ENCODE results near the gene GABBR2. TPM values are rescaled to one million over a fixed set of nuclear protein-coding genes. Genes with fewer than 3 reads are reported as not detected.

The GABBR2 gene
- total RNA-seq, 1 experiment from 2014 or later = not detected

DNA sequence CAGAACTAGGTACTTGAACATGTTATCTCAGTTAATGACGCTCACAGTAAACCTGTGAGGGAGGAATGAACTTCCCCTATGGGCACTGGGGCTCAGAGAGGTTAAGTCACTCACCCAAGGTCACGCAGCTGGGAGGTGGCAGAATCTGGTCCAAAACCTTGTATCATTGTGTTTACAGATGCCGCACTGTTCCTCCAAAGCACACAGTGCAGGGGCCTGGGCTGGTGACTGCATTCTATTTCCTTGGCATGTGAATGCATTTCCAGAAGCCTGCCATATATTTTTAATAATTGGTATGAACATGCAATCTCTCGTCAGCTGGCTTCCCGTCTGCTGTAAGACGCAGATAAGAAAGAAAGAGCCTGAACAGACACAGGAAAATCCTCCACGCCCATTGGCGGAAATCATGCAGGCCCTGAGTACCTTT is 376.3 kb downstream of the GABBR2 start:
- POLR2A ChIA-PET (ENCODE audit: low non-redundant PET) = no interaction called here

GRCh38 chr9:98331536-98332259 is 377.0 kb downstream of the GABBR2 start:
- TF ChIP-seq CTCF (conservative IDR thresholded peaks at IDR 0.05; ENCODE audit: low read depth, low read length) (no peak), EZH2 (IDR thresholded peaks at IDR 0.05; ENCODE audit: borderline replicate concordance, low read depth, low read length, poor library complexity, severe bottlenecking) (no peak)
- no peaks in the 10 kb centered on the region for H3K36me3 ChIP-seq (ENCODE audit: insufficient read depth, low read length, poor library complexity, severe bottlenecking)
- POLR2A ChIA-PET (ENCODE audit: low non-redundant PET) = no interaction called here
- peaks cover 18% of the 10 kb centered on the region for H3K27me3 ChIP-seq (replicated peaks; ENCODE audit: insufficient read depth, low read depth, low read length, poor library complexity)
- H3K4me1 ChIP-seq (ENCODE audit: insufficient read depth, low read length, poor library complexity, severe bottlenecking) = no peaks in the 10 kb centered on the region
- intact Hi-C loops (cut with micrococcal nuclease; ENCODE audit: unreplicated experiment) = no loop called here
- CTCF ChIA-PET = no interaction called here
- BruUV-seq (replicated peaks) = no TSS peak
- H3K27ac ChIP-seq (ENCODE audit: low read depth, low read length, poor library complexity, severe bottlenecking) = no peak overlapping the region
- no peak overlapping the region for H3K4me3 ChIP-seq (ENCODE audit: low read depth, low read length, poor library complexity, severe bottlenecking)
- no peaks in the 10 kb centered on the region for H3K9me3 ChIP-seq (ENCODE audit: low read depth, low read length, poor library complexity, severe bottlenecking)
- DNase-seq (ENCODE audit: low spot score) = no peak

More for the DNA sequence above, 376.3 kb downstream of the GABBR2 start:
- CTCF ChIA-PET = no interaction called here
- DNase-seq (ENCODE audit: low spot score) = no peak
- H3K9me3 ChIP-seq (ENCODE audit: low read depth, low read length, poor library complexity, severe bottlenecking) = no peaks in the 10 kb centered on the region
- peaks cover 18% of the 10 kb centered on the region for H3K27me3 ChIP-seq (replicated peaks; ENCODE audit: insufficient read depth, low read depth, low read length, poor library complexity)
- H3K36me3 ChIP-seq (ENCODE audit: insufficient read depth, low read length, poor library complexity, severe bottlenecking) = no peaks in the 10 kb centered on the region
- no peak overlapping the region for H3K27ac ChIP-seq (ENCODE audit: low read depth, low read length, poor library complexity, severe bottlenecking)
- no peaks in the 10 kb centered on the region for H3K4me1 ChIP-seq (ENCODE audit: insufficient read depth, low read length, poor library complexity, severe bottlenecking)
- H3K4me3 ChIP-seq (ENCODE audit: low read depth, low read length, poor library complexity, severe bottlenecking) = no peak overlapping the region
- TF ChIP-seq CTCF (conservative IDR thresholded peaks at IDR 0.05; ENCODE audit: low read depth, low read length) = no peak
- no peak for TF ChIP-seq EZH2 (IDR thresholded peaks at IDR 0.05; ENCODE audit: borderline replicate concordance, low read depth, low read length, poor library complexity, severe bottlenecking)
- intact Hi-C loops (cut with micrococcal nuclease; ENCODE audit: unreplicated experiment) = no loop called here
- BruUV-seq (replicated peaks) = no TSS peak

DNA sequence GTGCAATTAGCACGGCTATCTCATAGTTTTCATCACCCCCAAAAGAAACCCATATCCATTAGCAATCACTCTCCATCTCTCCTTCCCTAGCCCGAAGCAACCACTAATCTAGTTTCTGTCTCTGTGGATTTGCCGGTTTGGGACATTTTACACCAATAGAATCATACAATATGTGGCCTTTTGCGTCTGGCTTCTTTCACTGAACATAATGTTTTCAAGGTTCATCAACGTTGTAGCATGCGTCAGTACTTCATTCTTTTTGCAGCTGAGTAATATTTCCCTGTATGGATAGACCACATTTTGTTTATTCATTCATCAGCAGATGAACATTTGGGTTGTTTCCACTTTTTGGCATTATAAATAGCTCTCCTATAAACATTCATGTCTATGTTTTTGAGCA is 377.9 kb downstream of the GABBR2 start:
- intact Hi-C loops (cut with micrococcal nuclease; ENCODE audit: unreplicated experiment) = no loop called here
- ChIA-PET CTCF (no interaction called here), POLR2A (ENCODE audit: low non-redundant PET) (no interaction called here)
- no peak for TF ChIP-seq CTCF (conservative IDR thresholded peaks at IDR 0.05; ENCODE audit: low read depth, low read length)
- TF ChIP-seq EZH2 (IDR thresholded peaks at IDR 0.05; ENCODE audit: borderline replicate concordance, low read depth, low read length, poor library complexity, severe bottlenecking) = no peak
- Histone ChIP-seq H3K4me3 (ENCODE audit: low read depth, low read length, poor library complexity, severe bottlenecking) (no peak overlapping the region), H3K36me3 (ENCODE audit: insufficient read depth, low read length, poor library complexity, severe bottlenecking) (no peaks in the 10 kb centered on the region), H3K27me3 (replicated peaks; ENCODE audit: insufficient read depth, low read depth, low read length, poor library complexity) (peaks cover 18% of the 10 kb centered on the region), H3K27ac (ENCODE audit: low read depth, low read length, poor library complexity, severe bottlenecking) (no peak overlapping the region), H3K4me1 (ENCODE audit: insufficient read depth, low read length, poor library complexity, severe bottlenecking) (no peaks in the 10 kb centered on the region), H3K9me3 (ENCODE audit: low read depth, low read length, poor library complexity, severe bottlenecking) (no peaks in the 10 kb centered on the region)
- no TSS peak for BruUV-seq (replicated peaks)
- DNase-seq (ENCODE audit: low spot score) = no peak

All from A673 (cell line).